GM19452 (cell line): ENCODE data around the gene APLF.
"Not testable (repeated sequence)": the region's sequence is repeated elsewhere in the genome, so short reads cannot be mapped to it uniquely, and the experiment has no call there.

Source experiments
- ATAC-seq: cut with Tn5 transposase; IDR thresholded peaks from one replicate; pipeline ENCODE4 v1.9.1; 2021; ENCODE audit not compliant: unreplicated experiment

APLF gene

GRCh38 chr2:68574202-68574791, 106.9 kb downstream of the APLF start:
- no peak for ATAC-seq

DNA sequence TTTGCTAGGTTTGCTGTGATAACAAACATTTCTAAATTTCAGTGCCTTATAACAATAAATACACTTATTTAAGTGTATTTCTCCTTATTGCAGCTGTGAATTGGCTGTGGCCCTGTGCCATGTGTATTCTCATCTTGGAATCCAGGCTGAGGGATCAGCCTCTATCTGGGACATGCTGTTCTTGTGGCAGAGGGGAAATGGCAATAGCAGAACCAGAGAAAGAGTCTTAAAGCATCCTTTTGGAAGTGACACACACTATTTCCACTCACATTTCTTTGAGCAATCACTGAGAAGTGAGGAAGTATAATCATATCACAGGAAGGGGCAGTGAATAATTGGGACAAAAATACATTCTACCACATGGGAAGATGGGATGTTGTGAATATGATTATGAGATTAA, 109.8 kb downstream of the APLF start:
- ATAC-seq, result no peak

DNA sequence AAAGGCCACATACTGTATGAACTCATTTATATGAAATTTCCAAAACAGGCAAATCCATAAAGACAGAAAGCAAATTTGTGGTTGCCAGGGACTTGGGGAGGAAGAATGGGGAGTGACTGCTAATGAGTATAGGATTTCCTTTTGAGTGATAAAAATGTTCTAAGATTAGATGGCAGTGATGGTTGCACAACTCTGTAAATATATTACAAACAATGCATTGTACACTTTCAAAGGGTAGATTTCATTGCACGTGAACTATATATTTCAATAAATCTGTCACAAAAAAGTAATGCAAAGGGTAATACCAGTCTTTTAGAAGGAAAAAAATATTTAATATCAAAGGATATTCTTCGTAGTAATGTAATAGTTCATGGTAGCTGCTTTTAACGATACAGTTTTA, 112.3 kb downstream of the APLF start:
- no peak for ATAC-seq

DNA sequence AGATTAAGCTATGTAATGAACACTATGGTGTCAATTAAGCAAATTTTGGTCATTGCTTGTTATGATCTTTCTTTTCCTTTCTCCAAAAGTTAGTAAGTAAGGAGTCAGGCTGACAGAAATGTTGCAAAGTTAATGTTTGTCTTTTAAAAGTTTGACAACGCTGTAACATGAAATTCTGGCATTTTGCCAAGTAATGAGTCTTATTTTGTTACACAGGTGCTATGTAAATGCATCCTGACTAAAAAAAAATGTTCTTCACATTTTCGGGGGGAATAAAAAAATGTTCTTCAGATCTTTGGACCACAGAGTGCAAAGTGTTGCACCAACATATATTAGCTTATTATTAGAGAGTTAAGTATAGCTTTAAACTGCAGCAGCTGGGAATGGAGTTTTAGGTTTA, 121.2 kb downstream of the APLF start:
- no peak for ATAC-seq

- no peak for ATAC-seq
These were observed 122.6 kb downstream of the APLF start for GRCh38 chr2:68589963-68590362.

DNA sequence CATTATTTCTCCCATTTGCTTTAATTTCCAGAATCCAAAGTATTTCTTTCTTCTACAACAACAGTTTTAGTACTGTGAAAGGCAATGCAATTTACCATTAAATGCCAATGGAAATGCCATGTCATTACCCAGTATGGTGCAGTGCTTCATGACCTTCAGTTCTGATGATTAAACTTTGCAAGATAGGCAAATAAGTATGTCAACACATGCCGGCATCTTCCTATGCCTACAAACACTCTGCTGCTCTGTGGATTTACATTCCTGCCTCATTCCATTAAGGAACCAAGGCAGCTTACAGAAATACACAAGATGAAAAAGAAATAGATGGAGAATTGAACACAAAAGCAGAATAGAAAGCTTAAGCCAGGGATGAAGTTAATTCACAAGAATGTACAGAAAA, 123.3 kb downstream of the APLF start:
- ATAC-seq, result no peak

- ATAC-seq, result no peak
These were observed 123.8 kb downstream of the APLF start for GRCh38 chr2:68591225-68591624.

DNA sequence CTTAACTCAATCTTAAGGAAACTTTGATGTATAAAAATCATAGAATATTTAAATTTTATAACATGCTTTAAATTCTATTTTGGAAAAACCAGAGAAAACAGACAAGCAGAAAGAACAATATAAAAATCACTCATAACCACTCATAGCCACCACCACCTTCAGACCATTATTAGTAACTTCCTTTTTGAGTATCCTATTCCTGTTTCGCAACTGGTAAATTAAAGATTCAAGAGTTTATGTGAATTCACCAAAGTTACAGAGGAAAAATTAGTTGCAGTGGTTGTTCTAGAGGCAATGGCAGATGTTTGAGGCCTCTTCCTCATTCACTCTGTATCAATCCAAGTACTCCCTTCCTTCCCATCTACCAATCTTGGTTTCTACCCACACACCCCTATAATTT, 126.7 kb downstream of the APLF start:
- no peak for ATAC-seq

GRCh38 chr2:68594674-68595492, 127.5 kb downstream of the APLF start:
- peak; percentile 53 for ATAC-seq

- not testable (repeated sequence) for ATAC-seq
These were observed 128.1 kb downstream of the APLF start for GRCh38 chr2:68595493-68595785.

- ATAC-seq, result not testable (repeated sequence)
These were observed 133.1 kb downstream of the APLF start for GRCh38 chr2:68600495-68600894.

- no peak for ATAC-seq
These were observed 135.7 kb downstream of the APLF start for GRCh38 chr2:68603059-68603458.

DNA sequence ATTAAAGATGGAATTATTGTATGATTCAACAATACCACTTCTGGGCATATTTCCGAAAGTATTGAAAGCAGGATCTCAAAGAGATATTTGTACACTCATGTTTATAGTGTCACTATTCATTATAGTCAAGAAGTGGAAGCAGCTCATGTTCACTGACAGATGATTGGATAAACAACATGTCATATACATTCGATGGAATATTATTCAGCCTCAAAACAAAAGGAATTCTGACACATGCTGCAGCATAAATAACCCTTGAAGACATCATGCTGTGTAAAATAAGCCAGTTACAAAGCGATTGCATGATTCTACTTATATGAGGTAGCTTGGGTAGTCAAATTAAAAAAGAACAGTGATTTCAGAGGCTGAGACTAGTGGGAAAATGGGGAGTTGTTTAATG, 136.7 kb downstream of the APLF start:
- no peak for ATAC-seq

GRCh38 chr2:68605939-68606338, 138.6 kb downstream of the APLF start:
- no peak for ATAC-seq

- no peak for ATAC-seq
These were observed 139.4 kb downstream of the APLF start for GRCh38 chr2:68606759-68607158.

- no peak for ATAC-seq
These were observed 140.5 kb downstream of the APLF start for GRCh38 chr2:68607837-68608236.

- no peak for ATAC-seq
These were observed 145.6 kb downstream of the APLF start for GRCh38 chr2:68612765-68613519.

DNA sequence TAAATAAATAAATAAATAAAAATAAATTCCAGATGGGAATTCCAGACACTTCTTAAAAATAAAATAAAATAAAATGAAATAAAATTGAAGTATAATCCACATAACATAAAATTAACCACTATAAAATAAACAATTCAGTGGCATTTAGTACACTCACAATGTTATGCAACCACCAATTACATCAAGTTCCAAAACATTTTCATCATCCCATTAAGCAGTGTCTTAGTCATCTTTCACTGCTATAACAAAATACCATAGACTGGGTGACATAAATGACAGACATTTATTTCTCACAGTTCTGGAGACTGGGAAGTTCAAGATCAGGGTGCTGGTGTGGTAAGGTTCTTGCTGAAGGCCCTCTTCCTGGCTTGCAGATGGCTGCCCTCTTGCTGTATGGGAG, 153.4 kb downstream of the APLF start:
- no peak for ATAC-seq

- no peak for ATAC-seq
These were observed 156.4 kb downstream of the APLF start for GRCh38 chr2:68623820-68624219.

DNA sequence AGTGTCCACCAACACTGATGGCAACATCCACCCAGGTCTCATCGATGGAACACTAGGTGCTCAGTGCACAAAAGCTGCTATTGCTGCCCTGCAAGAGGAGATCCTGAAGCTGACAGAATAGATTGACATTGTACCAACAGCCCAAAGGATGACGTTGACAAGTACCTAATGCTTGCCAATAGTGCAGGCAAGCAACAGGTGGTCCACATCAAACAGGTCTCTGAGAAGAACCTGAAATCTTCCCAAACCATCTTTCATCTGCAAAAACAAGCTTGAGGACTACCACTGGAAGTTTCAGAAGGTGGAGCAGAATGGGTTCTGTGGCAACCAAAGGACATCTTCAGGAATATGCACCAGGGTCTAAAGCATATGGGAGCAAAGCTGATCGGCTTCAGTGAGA, 160.2 kb downstream of the APLF start:
- ATAC-seq, result no peak
